WI38 (cell line): ENCODE data around the gene TTC28.

Experiments used
- H3K4me3 ChIP-seq: 2 replicates; pipeline ENCODE4 v1.5.1; 2011; ENCODE audit warnings: low read depth, mild to moderate bottlenecking, control low read depth, low read length
- CTCF ChIP-seq: IDR thresholded peaks from 2 replicates; pipeline ENCODE4 v1.5.1; 2012; ENCODE audit warnings: low read depth, mild to moderate bottlenecking, control low read depth, low read length

The TTC28 gene

DNA sequence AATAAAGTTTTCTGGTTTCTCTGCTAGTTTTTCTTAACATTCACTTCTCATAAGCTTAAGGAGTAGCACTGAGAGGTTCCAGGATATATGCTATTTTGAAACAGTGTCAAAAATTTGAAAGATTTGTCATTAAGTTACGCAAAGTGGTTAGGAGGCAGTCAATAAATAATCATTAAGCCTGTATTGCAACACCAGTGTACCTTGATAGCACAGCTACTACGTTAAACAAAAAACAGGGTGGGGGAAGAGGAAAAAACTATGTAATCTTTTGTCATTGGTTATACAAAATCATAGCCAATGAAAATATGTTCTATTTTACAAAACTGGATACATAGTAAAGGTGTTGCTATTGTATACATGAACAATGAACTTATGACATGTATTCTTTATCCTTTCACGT, 730.2 kb downstream of the TTC28 start:
- TF ChIP-seq CTCF: no peak
- H3K4me3 ChIP-seq: no peak overlapping the region

DNA sequence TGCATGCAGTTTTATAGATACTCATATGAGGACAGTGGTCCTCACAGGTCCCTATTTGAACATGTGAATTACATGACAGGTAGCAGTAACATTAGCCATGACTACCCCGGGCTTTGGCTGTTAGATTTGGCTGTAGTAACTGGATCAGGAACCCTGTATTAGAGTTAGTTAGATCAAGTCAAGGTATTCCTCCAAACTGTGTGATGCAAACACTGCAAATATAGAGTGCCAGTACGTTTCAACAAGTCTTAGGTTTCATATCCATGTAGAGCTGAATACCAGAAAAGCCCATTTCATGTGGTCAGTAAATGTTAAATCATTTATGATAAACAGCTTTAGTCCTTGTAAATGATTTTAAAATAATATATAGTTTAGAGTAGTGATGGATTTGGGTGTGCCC, 731.1 kb downstream of the TTC28 start:
- H3K4me3 ChIP-seq: no peak overlapping the region

GRCh38 chr22:27947448-27947847, 732.2 kb downstream of the TTC28 start:
- H3K4me3 ChIP-seq: no peak overlapping the region
- TF ChIP-seq CTCF: no peak

More for the DNA sequence above, 731.1 kb downstream of the TTC28 start:
- no peak for TF ChIP-seq CTCF

DNA sequence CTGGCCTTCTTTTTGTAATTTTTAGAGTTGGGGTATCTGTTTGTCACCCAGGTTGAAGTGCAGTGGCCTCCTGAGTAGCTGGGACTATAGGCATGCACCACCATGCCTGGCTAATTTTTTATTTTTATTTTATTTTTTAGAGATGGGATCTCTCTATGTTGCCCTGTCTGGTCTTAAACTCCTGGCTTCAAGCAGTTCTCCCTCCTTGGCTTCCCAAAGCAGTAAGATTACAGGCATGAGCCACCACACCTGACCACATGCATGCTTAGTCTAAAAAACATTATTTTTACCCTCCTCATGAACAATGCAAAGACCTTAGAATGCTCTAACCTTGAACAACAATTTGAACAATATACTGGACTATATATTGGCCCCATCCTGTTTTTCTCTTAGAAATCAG, 738.5 kb downstream of the TTC28 start:
- no peak overlapping the region for H3K4me3 ChIP-seq
- TF ChIP-seq CTCF: no peak

DNA sequence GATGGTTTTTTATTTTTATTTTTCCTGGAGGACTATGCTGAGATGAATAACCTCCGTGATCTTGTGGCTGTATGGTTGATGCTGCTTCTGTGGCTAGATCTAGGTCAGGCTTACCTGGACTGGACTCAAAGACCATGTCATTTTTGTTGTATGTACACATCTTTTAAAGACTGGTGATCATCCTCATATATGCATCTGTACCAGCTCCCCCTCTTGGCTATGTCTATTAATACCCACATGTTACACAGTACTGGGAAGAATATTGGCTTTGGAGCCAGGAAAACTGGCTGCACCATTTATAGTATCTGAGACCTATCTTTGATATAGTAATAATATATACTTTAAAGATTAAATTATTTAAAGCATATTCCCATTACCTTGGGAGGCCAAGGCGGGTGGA, 742.2 kb downstream of the TTC28 start:
- no peak overlapping the region for H3K4me3 ChIP-seq
- TF ChIP-seq CTCF: no peak

- no peak overlapping the region for H3K4me3 ChIP-seq
- TF ChIP-seq CTCF: no peak
Measured at GRCh38 chr22:27935897-27936296, 743.7 kb downstream of the TTC28 start.

- H3K4me3 ChIP-seq: no peak overlapping the region
- no peak for TF ChIP-seq CTCF
Measured at GRCh38 chr22:27934069-27934468, 745.6 kb downstream of the TTC28 start.
